Stimulated activated CD8-positive, alpha-beta memory T cell treated with anti-CD3 and anti-CD28 coated beads, Interleukin-2, amount 100 ng/mL, for 48 hours (primary cell): Measurements from ENCODE around the gene OVCA2.

Source experiments
- DNase-seq, 2 donors: peaks; one replicate each; pipeline ENCODE4 v3.0.0-alpha.2; 2020; ENCODE audit warnings: low read depth in 2 of 2

The OVCA2 gene

DNA sequence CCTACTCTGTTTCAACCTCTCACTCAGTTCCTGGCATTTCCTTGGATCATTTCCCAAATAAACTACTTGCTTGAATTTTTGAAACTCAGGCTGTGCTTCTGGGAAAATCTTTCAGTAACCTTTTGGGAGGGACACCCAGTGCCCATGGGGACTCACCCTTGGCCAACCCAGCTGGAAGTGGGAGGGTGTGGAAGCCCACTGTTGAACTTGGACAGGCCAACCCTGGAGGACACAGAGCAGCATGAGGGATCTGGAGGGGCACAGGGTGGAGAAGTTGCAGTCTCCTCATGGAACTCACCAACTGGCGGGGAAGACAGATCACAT lies 27.9 kb upstream of the OVCA2 start:
- no peak for DNase-seq

DNA sequence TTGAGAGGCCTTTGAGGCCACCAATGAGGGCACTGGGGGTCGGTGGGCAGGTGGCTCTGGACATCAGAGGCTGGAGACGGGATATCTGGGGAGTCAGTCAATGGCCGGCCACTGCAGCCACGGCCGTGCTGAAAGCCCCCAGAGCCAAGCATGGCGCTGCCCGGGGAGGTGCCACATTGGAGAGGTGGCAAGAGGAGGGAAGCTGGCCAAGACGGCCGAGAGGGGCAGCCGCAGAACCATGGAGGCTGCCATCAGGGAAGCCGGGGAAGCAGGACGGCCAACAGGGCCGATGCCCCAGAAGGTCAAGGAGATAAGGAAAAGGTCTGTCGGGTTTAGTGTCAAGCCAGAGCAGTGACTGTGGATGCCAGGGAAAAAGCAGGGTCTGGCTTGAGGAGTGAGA lies 26.5 kb upstream of the OVCA2 start:
- no peak for DNase-seq

DNA sequence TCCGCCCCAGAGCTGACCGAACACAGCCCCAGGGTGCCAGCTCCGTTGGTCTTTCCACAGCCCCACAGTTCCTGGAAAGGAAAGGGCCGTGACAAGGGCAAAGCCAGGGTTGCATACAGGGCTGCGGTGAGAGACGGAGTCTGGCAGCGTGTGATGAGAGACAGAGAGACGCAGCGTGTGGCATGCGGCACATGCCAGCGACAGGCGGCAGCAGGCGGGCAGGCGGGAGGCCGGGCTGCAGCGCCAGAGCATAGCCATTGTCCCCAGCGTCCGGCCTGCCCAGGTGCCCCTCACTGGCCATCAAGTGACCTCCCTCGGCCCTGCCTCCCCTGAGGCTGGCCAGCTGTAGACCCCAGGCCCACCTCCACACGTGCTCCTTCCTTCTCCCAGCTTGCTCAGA lies 25.3 kb upstream of the OVCA2 start:
- DNase-seq, result no peak

DNA sequence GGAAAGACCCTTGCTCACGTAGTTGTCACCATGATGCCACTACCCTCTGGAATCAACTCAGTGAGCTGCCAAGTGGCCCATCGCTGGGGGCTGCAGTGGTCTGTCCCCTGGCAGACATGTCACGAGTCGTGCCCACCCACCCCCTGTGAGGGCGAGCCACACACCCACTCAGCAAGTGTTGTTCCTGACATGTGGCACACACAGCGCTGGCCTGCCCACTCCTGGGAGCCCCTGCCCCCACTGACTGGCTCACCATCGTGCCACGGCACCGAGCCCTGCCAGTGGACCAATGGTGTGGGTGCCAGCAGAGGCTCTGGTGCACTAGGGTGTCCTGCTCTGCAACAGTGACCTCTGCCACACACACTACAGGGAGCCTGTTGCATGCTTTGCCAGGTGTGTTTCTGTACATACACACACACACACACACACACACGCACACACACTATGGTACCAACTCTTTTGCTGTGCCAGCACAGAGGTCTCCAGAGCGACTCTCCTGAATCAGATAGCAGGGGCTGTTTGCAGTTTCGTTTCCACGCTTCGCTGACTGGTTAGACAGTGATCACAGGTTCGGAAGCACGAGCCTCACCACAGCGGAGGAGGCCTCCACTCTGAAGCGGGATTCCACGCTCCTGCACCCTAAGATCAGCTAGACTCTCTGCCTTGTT lies 24.4 kb upstream of the OVCA2 start:
- no peak for DNase-seq

DNA sequence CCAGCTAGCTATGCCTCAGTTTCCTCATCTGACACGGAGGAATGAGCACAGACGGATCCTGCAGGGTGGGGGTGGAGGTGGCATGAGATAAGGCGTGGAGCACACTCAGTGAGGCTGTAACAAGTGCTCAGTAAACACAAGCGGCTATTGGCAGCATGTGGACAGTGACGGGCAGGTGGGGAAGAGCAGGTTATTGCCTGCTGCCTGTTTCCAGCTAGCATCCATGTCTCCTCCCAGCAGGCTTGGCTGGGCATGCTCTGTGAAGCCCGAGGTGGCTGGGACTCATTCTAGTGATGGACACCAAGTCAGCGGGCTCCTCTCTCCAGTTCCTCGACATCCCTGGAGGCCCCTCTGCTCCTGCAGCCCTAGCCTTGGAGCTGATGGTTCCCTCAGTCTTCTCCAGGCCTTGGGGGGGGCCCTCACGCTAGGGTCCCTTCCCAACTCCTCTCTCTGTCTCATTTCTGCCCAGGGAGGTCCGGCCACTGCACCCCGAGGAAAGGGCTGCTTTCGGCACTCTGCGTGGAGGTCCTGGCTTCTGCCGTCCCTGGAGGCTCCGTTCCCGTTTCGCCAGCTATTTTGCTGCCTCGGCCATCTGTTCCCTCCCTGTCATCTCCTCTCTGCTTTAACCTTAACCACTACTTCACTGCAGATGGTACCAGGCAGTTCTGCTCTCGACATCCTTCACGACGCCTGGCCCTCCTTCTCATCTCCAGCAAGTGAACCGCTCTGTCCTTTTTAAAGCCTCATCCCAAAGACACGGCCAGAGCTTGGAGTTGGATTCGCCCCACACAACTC lies 22.9 kb upstream of the OVCA2 start:
- no peak for DNase-seq

DNA sequence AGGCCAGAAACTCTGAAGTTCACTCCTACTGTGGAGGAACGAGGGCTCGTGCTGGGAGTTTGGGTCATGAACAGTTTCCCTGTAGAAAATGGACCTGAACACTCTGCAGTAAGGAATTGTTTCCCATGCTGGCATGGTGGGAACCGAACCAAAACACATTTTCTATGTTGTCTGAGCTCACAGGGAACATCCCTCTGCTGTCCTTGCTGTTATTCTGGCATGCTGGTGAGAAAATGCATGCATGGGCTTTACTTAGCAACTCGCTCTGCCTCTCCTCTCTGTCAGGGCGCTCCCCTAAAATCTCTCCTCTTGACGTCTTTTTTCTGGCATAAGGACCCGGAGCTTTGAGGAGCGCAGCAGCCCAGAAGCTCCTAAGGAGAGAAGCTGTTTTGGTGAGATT lies 22.1 kb upstream of the OVCA2 start:
- DNase-seq, result no peak

DNA sequence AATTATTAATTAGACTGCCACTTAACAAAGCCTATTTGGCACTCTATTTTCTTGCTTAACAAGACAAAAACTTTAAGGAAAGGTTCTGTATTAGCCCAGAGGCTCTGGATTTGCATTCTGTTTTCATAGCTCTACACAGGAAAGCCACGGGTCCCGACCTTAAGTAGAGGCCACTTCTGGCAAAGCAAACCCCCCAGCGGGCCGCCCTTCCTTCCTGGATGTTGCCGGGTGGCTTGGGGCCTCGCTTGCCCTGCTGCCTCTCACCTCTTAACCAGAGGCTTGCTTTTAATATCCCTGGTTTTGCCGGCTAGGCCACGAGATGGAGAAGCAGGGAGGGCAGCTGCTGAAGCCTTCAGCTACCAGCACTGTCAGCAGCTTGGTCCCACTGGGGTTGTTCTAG lies 21.1 kb upstream of the OVCA2 start:
- no peak for DNase-seq

DNA sequence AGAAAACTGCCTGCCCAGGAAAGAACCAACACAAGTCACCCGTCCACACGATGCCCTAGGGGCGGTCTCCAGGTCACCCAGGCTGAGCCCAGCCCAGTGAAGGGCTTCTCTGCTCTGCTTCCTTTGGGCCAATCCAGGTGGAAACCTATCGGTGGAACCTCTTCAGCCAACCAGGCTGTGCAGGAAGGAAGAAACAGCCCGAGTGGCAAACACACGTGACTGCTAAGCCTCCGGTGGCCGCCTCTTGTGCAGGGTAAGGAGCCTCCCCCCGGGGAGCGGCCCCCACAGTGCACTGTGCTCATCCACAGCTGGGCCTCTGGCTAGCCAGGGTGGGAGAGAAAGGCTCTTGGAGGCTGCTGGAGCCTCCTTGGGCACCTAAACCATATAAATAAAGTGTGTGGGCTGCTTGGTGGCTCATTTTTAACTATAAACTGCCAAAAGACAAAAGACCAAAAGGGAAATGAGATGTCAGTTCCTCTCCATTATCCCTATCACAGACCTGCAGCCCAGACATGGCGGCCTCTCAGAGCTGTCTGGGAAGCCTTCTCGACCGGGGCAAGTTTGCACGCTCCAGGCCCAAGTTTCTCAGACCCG lies 19.1 kb upstream of the OVCA2 start:
- no peak for DNase-seq

DNA sequence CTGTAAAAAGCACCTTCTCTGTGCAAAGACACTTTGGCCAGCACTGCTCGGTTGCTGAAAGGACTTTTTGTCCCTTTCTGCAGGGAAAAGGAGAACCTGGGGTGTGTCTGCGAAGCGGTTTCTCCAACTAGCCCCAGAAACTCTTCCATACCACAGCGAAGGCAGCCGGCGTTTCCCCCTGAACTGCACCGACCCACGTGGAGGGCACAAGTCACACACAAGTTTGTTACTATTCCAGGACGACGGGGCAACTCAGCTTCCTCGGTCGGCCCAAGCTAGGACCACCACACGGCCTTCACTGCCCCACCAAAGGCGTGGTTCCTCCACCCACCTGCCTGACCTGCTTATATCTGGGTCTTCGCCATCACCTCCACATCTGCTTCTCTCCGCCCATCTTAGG lies 18.6 kb upstream of the OVCA2 start:
- DNase-seq, result no peak

DNA sequence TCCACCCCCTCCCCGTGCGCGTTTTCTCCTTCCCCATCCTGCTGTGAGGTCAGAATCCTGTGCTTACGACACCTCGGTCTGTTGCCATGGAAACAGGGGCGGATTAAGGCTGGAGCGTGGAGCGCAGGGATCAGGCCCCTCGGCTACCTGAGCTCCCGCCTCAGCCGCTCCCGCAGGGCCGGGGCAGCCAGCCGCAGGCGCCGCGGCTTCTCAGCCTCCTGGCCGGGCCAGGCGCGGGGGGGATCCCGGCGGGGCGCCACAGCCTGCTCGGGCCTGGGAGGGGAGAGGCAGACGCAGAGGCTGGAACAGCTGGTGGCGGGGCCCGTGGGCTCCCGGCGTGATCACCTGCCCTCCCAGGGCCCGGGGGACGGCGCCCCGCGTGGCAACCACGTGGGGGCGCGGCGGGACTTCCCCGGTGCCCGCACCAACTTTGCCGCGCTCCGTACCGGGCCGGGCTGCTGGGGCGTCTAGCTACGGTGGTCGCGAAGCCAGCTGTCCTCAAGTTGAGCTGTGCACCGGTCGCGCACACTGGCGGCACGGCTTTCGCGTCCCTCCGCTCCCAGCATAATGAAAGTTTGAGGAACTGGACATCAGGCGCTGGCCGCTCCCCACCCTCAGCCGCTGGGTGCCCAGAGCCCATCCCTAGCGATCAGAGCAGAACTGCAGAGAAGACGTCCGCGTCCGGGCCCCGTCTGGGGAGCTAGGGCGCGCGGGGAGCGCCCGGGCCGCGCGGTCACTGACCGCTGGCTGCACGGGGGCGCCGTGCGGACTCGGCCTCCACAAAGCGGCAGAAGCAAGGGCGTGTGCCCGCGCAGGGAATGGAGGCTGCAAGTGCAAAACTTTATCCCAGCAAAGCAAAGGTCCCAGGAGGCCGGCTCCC lies 17.9 kb upstream of the OVCA2 start:
- no peak for DNase-seq

DNA sequence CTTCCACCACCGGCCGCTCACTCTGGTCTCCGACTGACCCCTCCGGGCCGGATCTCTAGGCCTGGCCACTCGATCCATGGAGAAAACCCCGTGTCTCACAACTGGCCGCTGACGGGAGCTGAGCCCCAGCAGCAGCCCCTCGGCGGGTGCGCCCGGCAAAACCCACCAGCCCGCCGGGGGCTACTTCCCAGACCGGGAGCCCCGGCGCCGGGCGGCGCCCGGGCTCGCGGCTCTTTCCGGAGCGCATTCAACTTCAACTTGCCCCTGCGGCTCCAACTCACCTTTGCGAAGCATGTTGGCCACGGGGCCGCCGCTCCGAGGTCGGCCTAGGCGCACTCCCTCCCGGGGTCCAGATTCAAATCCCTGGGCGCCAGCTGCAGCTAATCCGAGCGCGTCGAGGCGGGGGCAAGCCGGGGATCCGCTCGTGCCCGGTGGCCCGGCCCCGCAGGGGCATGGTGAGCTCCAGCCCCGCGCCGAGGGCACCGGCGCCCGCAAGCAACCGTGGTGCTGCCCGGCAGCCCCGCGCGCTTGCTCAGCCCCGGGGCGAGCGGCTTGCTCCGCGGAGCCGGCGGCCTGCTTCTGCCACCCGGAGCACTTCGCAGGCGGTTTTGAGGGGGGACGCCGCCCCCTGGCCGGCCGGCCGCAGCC lies 17.1 kb upstream of the OVCA2 start:
- DNase-seq, result no peak

DNA sequence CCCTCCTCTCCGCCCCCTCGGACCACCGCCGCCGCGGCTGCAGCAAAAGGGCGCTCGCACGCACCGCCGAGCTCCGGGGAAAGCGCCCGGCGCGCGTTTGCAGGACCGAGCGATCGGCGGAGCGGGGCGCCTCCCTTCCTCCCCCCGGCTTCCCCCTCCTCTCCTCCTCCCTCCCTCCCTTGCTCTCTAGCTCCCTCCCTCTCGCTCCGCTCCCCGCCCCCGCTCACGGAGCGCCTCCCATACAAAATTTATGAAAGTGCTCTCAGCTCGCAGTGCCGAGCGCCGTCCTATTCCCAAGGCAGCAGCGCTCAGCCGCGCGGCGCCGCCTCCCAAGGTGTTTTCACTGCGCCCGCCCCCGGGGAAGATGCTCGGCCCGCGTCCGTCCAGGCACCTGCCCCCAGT lies 16.6 kb upstream of the OVCA2 start, which contains the start of gene RTN4RL1:
RTN4RL1 (minus strand) TSS at position 115 of the 402 bp plus-strand sequence. CDS start 469 bp downstream, outside the sequence.
- DNase-seq, result peak in 1 of 2 donors; percentile 40

DNA sequence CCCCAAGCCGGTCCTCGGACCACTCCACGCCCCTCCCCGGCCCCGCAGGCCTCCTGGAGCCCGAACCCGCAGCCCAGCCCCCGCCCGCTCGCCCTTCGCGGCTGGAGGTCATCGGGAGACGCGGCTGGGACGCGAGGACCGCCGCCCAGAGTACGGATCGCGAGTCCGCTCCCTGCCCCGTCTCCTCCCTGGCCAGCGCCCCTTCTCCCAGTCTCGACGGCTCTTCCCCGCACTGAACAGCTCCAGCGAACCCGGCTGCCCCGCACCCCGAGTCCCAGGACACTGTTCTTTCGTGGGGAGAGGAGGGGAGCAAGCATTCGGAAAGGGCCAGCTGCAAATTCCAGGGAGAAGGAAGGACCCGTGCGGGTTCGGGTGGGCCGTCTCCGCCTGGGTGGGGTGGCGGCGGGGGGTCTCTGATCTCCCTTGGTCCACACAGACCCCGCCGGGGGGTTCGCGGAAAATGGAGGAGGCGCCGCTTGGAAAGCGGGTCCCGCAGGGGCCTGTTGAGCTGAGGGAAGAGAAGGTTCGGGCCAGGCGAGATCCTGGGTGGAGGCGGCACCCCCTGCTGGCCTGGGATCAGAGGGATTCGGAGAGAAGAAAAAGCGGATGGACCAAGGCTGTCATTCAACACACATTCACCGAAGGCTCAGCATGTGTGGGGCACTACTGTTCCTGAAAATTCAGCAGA lies 16.1 kb upstream of the OVCA2 start:
- no peak for DNase-seq

DNA sequence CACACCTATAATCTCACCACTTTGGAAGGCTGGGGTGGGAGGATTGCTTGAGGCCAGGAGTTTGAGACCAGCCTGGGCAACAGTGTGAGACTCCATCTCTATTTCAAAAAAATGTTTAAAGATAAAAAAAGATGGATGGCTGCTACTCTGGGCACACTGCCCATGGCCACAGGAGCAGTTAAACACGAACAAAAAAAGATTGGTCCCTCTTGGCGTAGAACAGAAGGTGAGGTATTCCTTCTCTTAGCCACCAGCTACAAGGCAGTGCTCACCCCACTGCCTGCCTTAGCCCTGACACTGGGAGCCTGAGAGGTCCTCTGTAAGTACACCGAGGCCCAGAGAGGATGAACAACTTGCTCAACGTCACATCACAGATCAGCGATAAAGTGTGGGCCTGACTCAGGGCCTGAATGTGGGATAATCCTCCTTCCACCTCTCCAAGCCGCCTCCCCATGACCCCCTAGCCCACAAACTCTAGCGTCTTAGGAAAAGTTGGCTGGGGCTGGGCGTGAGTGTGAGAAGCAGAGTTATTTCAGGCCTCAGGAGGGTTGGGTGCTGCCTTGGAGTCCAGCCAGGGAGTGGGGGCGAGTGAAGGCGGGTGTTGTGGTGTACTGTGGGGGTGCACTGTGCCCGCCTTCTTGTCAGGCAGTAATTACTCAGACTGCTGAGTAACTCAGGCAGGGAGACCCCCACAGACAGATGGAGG lies 14.1 kb upstream of the OVCA2 start:
- DNase-seq, result no peak

DNA sequence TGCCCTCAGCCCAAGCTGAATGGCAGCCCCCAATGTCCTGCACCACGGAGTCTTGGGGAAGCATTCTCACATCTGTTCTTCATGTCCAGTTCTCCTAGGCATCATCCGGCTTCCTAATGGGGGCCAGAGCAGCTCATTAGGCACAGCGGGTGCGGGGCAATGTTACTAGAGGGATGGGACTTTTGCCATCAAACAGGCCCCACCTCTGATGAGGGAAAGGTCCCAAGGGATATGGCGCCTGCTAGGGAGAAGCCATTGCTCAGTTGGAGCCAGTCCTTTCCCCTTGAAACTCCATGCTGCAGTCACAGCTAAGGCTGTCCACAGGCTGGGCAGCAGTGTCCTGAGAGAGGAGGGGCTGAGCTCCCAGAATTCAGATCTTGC lies 13.6 kb upstream of the OVCA2 start:
- no peak for DNase-seq

DNA sequence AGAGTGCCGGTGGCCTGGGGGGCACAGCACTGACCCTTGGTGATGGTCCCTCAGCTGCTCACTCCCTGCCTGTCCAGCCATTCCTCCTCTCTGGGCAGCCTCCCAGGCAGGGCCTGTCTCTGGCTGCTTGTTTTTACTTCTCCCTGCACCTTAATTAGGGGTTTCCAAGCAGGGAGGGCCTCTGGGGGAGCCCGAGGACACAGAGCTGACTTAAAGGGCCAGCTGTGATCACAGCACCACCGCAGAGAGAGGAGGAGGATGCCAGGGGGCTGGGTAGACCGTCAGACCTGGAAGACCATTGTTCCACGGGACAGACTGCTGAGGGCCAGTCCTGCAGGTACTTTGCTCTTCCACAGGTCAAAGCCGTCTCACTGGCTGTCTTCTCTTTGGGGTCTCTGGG lies 13.1 kb upstream of the OVCA2 start:
- DNase-seq, result no peak

DNA sequence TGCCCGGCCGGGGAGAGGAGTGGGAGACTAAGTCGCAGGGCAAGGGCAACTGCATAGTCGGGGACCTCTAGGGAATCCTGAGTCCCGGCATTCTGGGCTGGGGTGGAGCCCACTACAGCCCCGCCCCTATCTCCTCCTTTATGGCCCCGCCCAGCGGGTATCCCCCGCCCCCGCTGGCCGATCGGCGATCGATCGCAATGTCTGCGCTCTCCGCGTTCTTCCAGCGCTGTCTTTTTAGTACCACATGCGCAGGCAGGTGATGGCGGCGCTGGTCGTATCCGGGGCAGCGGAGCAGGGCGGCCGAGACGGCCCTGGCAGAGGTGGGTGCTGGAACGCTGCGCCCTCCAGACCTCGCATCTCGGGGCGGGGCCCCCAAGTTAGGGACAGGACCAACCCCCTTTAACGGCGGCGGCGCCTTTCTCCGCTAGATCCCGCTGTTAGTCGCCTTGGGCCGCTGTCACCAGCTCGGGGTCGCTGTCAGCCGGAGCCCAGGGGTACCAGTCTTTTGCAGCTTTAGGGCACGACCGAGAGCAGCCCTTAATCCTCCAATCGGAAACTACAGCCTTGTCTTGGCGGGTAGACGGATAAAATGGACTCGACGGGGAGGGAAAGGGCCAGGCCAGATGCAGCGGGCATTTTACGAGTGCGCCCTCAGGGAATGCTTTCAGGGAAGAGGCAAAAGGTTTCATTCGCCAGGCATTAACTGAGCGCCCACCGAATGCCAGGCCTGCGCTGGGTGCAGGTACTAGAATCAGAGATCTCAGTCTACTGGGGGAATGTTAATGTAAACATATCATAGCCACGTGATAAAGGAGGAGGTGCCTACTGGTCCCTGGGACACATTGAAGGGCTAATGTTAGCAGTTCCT lies 11.7 kb upstream of the OVCA2 start, which contains the start of gene DPH1:
DPH1 (plus strand) TSS at position 243 of the 868 bp plus-strand sequence; CDS start at position 260, 17 bp downstream.
- peak; percentile 80 to 81 for DNase-seq

DNA sequence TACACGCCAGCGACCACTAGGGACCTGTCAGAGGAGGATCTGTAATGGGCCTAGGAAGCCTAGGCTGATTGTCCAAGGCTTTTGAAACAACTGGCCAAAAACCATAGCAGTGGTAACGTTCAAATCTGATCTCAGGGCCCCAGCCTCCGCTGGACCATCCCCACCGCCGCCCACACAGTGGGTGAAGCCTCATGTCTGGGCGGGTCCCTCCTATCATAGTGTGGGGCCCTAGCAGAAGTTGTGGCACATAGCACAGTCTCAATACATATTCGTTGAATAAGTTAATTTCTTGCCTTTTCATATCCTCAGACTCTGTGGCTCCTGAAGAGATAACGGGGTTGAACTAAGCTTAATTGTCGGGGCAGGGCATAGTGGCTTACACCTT lies 11.1 kb upstream of the OVCA2 start:
- DNase-seq, result no peak

DNA sequence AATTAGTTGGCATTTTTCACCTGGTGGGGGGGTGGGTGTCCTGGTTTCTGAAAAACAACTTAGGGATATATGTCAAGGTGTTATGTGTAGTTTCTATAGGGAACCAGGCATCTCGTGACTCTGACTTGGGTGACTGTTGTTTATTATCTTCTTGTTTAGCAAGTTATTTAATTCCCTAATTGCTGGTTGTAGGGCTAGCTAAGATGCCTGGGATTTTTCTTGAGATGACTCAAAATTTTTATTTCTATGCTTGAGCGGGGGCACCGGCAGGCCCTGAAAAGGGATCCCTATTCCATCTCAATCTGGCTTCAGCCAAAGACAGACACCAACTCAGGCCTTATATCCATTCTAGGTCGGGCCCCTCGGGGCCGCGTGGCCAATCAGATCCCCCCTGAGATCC lies 8.7 kb upstream of the OVCA2 start:
- DNase-seq, result no peak
